A549 treated with RU486 at 1 μM for 4 hours (cell line): ENCODE measurements around the gene SCO1. TPM values are rescaled to one million over a fixed set of nuclear protein-coding genes. Genes with fewer than 3 reads are reported as not detected.

Source experiments
- total RNA-seq: library from RNA; stranded (reverse); fragments of 200-300 nt; extraction: Qiagen RNA extraction; gene quantifications from 5 replicates; pipeline ENCODE4 v1.2.3, GENCODE V29; 2022; ENCODE audit warnings: low read depth

SCO1 gene
- total RNA-seq, result 54.8 to 60.6 TPM (median 60.0 TPM) in 5 replicates

DNA sequence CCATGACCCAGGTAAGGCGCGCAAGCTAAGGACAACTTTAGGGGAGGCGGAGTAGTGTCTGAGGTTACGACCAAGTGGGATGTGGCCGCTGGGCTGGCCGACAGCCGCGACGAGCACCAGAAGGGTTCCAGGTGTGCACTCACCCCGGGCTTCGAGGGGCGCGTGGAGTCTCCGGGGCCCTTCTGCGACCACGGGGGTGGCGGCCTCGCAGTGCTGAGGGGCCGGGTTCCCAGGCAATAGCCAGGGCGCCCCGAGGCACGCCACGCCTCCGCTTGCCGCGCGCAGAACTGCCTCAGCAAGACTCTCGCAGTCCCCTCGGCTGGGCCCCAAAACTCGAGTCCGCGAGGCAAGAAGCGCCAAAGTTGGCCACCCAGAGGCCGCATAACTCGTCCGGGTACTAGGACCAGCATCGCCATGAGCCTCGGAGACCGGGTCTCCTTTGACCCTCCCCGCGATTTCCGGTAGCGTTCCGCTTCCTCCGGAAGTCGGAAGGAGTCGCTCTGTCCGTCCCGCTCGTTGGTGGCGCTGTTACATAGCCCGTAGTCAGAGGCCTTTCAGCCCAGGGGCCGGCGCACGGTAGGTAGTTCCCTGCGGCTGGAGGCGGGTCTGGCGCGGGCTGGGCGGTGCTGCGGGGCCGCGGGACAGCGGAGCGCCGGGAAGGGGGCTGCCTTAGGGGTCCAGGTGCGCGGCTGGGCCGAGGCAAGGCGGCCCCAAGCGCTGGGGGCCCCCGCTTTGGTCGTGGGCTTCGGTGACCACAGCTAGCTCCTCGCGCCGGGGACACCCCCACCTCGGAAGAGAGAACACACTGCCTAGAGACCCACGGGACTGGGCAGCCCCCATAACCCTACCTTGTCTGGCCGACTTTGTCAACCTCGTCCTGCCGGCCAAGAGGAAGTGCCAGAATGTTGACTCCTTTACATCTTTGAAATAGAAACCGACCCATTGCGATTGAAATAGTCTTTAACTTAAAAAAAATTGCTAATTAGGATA is at the start of gene SCO1, which contains the start of gene ADPRM:
TSS of gene SCO1 (minus strand) at position 442 of the 990 bp plus-strand sequence. CDS start at position 416, 26 bp downstream.
TSS of gene ADPRM (plus strand) at position 503 of the 990 bp plus-strand sequence. CDS start 7,333 bp downstream, outside the sequence.

DNA sequence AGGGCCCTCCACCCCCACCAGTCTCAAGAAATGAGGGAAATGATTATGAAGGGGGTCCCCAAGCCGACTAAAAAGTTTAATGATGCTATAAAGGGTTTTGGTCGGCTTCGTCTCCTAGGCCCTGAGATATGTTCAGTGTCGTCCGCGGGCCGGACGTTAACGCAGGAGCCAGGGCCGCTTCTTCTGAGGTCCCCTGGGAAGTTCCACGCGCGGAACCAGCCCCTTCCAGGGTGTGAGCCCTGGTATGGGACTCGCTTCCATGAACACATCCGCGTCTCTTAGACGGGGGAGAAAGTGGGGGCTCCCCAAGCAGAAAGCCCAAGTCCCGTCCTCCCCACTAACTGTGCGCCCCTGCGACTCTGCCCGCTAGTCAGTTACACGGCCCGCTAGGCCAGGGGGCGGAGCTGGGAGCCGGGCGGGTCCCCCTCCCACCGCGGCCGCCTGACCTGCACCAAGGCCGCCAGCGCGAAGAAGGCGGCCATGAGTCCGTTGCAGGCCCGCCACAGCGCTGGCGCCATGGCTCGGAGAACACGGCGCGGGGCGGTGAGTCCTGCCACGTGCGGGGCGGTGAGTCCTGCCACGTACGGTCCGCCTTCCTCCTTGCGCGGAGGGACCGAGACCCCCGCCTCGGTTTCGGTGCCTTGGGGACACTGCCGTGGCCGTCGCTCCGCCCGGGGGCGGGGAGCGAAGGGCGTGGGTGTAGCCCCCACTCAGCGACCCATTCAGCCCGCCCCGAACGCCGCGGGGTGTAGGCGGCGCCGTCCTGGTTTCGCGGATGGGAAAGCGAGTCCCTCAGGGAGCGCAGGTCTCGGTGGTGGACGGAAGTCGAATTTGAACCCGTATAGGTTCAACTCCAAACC is 32.2 kb upstream of the SCO1 start, which contains the start of gene TMEM220:
TSS of gene TMEM220 (minus strand) at position 690 of the 860 bp plus-strand sequence. CDS start at position 518, 172 bp downstream.

DNA sequence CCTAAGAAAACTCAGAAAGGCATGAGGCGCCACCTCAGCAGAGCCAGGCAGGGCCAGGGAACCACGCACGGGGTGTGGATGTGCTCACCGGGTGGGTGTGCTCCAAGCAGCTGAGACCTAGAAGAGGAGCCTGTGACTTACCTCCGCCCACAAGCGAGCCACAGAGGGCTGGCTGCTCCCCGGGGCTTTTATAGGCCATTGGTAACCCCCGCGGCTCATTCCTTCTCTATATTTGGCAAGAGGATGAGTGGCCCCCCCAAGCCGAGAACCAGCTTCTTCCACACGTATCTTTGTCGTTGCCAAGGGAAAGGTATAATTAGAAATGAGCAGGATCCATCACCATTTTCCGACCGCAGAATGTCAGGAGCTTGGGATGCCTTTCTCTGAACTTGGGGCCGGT is 40.2 kb downstream of the SCO1 start, which contains the start of gene MYH3:
TSS of gene MYH3 (minus strand) at position 162 of the 400 bp plus-strand sequence. CDS start 2,245 bp downstream, outside the sequence.

Other genes starting within 250 kb of the SCO1 start
- gene MYH4, start 228.0 kb downstream of the SCO1 start, total RNA-seq, result not detected in 5 replicates
- gene MYH1, start 179.0 kb downstream of the SCO1 start, total RNA-seq, result not detected in 5 replicates
- not detected in 5 replicates for gene MYH2, start 147.9 kb downstream of the SCO1 start, total RNA-seq
- 0.50 to 1.6 TPM (median 1.1 TPM) in 5 replicates for gene MYH3, start 40.2 kb downstream of the SCO1 start, total RNA-seq
- 5.7 to 9.2 TPM (median 8.0 TPM) in 5 replicates for gene ADPRM, start 61 bp upstream of the SCO1 start, total RNA-seq
- gene TMEM220, start 32.5 kb upstream of the SCO1 start, total RNA-seq, result 2.1 to 3.4 TPM (median 2.9 TPM) in 5 replicates
- not detected in 5 replicates for gene TMEM238L, start 106.6 kb upstream of the SCO1 start, total RNA-seq
- gene PIRT, start 140.6 kb upstream of the SCO1 start, total RNA-seq, result not detected in 5 replicates